Measurements from ENCODE around the gene HECA. TPM values are rescaled to one million over a fixed set of nuclear protein-coding genes. Genes with fewer than 3 reads are reported as not detected.

The HECA gene
- total and polyA plus RNA-seq, 2 donors (not counting 1 experiment from before 2014, with no cell fraction given): 13.0 to 26.6 TPM

DNA sequence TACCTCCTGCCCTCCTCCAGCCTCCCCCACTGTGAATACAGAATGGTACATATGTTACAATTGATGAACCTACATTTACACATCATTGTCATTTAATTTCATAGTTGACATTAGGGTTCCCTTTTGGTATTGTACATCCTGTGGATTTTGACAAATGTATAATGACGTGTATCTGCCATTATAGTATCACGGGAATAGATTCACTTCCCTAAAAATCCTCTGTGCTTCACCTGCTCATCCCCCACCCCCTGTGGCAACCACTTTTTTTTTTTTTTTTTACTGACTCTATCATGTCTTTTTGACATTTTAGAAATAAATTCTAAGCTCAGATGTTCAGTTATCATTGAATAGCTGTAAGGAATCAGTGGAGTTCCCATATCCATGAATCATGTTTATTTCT, 30.4 kb downstream of the HECA start:
- Histone ChIP-seq H3K27me3 (ENCODE audit: control insufficient read depth, insufficient read depth, low read length) (no peaks in the 10 kb centered on the region), H3K36me3 (ENCODE audit: control insufficient read depth, insufficient read depth, low read length) (peaks cover 7% of the 10 kb centered on the region), H3K79me2 (ENCODE audit: control insufficient read depth, insufficient read depth, low read length) (no peaks in the 10 kb centered on the region), H3K4me1 (ENCODE audit: control insufficient read depth, extremely low read depth, insufficient read depth, low read length) (no peaks in the 10 kb centered on the region), H3K4me3 (replicated peaks in 1 of 4; ENCODE audit: control extremely low read depth in 1 of 4, insufficient read depth in 1 of 4, low read depth in 3 of 4, low read length in 4 of 4) (no peak overlapping the region), H4K20me1 (ENCODE audit: control insufficient read depth, extremely low read depth, insufficient read depth, low read length) (peaks cover 2% of the 10 kb centered on the region), H3K4me2 (ENCODE audit: extremely low read depth, insufficient read depth, low read length) (no peak overlapping the region), H3K9ac (ENCODE audit: insufficient read depth, low read length) (no peak overlapping the region), H2AFZ (ENCODE audit: low read length) (no peak overlapping the region), H3K27ac (ENCODE audit: insufficient read depth, low read length) (no peak overlapping the region), H3K9me3 (ENCODE audit: control insufficient read depth, insufficient read depth, low read depth, low read length) (no peaks in the 10 kb centered on the region)
- TF ChIP-seq EZH2 (IDR thresholded peaks at IDR 0.05; ENCODE audit: low read length, missing control alignments): no peak
- TF ChIP-seq CTCF (conservative IDR thresholded peaks at IDR 0.05 in 1 of 2, IDR thresholded peaks at IDR 0.05 in 1 of 2; ENCODE audit: low read depth in 1 of 2, low read length in 2 of 2): no peak
- no peak for DNase-seq (ENCODE audit: low read depth in 2 of 2)

DNA sequence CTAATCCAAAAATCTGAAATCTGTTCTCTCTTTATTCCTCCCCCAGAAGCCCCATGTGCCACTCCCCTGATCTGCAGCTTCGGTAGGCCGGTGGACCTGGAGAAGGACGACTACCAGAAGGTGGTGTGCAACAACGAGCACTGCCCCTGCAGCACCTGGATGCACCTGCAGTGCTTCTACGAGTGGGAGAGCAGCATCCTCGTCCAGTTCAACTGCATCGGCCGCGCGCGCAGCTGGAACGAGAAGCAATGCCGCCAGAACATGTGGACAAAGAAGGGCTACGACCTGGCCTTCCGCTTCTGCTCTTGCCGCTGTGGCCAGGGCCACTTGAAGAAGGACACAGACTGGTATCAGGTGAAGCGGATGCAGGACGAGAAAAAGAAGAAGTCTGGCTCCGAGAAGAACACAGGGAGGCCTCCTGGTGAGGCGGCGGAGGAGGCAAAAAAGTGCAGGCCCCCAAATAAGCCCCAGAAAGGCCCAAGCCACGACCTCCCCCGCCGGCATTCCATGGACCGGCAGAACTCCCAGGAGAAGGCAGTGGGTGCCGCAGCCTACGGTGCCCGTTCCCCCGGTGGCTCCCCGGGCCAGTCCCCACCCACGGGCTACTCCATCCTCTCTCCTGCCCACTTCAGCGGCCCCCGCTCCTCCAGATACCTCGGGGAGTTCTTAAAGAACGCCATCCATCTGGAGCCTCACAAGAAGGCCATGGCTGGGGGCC, 31.5 kb downstream of the HECA start:
- no peak for DNase-seq (ENCODE audit: low read depth in 2 of 2)
- Histone ChIP-seq H3K4me1 (ENCODE audit: control insufficient read depth, extremely low read depth, insufficient read depth, low read length) (no peaks in the 10 kb centered on the region), H3K27ac (ENCODE audit: insufficient read depth, low read length) (no peak overlapping the region), H3K79me2 (ENCODE audit: control insufficient read depth, insufficient read depth, low read length) (no peaks in the 10 kb centered on the region), H3K4me2 (ENCODE audit: extremely low read depth, insufficient read depth, low read length) (no peak overlapping the region), H3K36me3 (ENCODE audit: control insufficient read depth, insufficient read depth, low read length) (peaks cover 7% of the 10 kb centered on the region), H3K9me3 (ENCODE audit: control insufficient read depth, insufficient read depth, low read depth, low read length) (no peaks in the 10 kb centered on the region), H3K4me3 (replicated peaks in 1 of 4; ENCODE audit: control extremely low read depth in 1 of 4, insufficient read depth in 1 of 4, low read depth in 3 of 4, low read length in 4 of 4) (no peak overlapping the region), H4K20me1 (ENCODE audit: control insufficient read depth, extremely low read depth, insufficient read depth, low read length) (peaks cover 2% of the 10 kb centered on the region), H3K9ac (ENCODE audit: insufficient read depth, low read length) (no peak overlapping the region), H3K27me3 (ENCODE audit: control insufficient read depth, insufficient read depth, low read length) (no peaks in the 10 kb centered on the region), H2AFZ (ENCODE audit: low read length) (no peak overlapping the region)
- TF ChIP-seq CTCF (conservative IDR thresholded peaks at IDR 0.05 in 1 of 2, IDR thresholded peaks at IDR 0.05 in 1 of 2; ENCODE audit: low read depth in 1 of 2, low read length in 2 of 2): no peak
- TF ChIP-seq EZH2 (IDR thresholded peaks at IDR 0.05; ENCODE audit: low read length, missing control alignments): no peak

DNA sequence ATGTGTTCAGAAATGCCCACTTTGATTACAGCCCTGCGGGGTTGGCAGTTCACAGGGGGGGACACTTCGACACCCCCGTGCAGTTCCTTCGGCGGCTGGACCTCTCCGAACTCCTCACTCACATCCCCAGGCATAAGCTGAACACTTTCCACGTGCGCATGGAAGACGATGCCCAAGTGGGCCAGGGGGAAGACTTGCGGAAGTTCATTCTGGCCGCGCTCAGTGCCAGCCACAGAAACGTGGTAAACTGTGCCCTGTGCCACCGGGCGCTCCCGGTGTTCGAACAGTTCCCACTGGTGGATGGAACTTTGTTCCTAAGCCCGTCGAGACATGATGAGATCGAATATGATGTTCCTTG, 32.1 kb downstream of the HECA start:
- H3K36me3 ChIP-seq (ENCODE audit: control insufficient read depth, insufficient read depth, low read length): peaks cover 7% of the 10 kb centered on the region
- H3K9me3 ChIP-seq (ENCODE audit: control insufficient read depth, insufficient read depth, low read depth, low read length): no peaks in the 10 kb centered on the region
- no peak for TF ChIP-seq CTCF (conservative IDR thresholded peaks at IDR 0.05 in 1 of 2, IDR thresholded peaks at IDR 0.05 in 1 of 2; ENCODE audit: low read depth in 1 of 2, low read length in 2 of 2)
- no peak for TF ChIP-seq EZH2 (IDR thresholded peaks at IDR 0.05; ENCODE audit: low read length, missing control alignments)
- no peak overlapping the region for H3K4me3 ChIP-seq (replicated peaks in 1 of 4; ENCODE audit: control extremely low read depth in 1 of 4, insufficient read depth in 1 of 4, low read depth in 3 of 4, low read length in 4 of 4)
- H3K4me1 ChIP-seq (ENCODE audit: control insufficient read depth, extremely low read depth, insufficient read depth, low read length): no peaks in the 10 kb centered on the region
- peaks cover 2% of the 10 kb centered on the region for H4K20me1 ChIP-seq (ENCODE audit: control insufficient read depth, extremely low read depth, insufficient read depth, low read length)
- no peak overlapping the region for H3K27ac ChIP-seq (ENCODE audit: insufficient read depth, low read length)
- H3K79me2 ChIP-seq (ENCODE audit: control insufficient read depth, insufficient read depth, low read length): no peaks in the 10 kb centered on the region
- no peak overlapping the region for H2AFZ ChIP-seq (ENCODE audit: low read length)
- H3K27me3 ChIP-seq (ENCODE audit: control insufficient read depth, insufficient read depth, low read length): no peaks in the 10 kb centered on the region
- H3K4me2 ChIP-seq (ENCODE audit: extremely low read depth, insufficient read depth, low read length): no peak overlapping the region
- DNase-seq (ENCODE audit: low read depth in 2 of 2): no peak
- H3K9ac ChIP-seq (ENCODE audit: insufficient read depth, low read length): no peak overlapping the region
